Mononuclear cell (primary cell): Measurements from ENCODE around the gene SH2B3. TPM values are rescaled to one million over a fixed set of nuclear protein-coding genes. Genes with fewer than 3 reads are reported as not detected.

Experiments used
- H3K27me3 ChIP-seq: 2 replicates; pipeline ENCODE4 v1.6.0; 2011; ENCODE audit warnings: low read length, control low read depth; ENCODE audit not compliant: insufficient read depth
- H3K4me1 ChIP-seq: 2 replicates; pipeline ENCODE4 v1.5.1; 2011; ENCODE audit warnings: mild to moderate bottlenecking, low read length, control low read depth; ENCODE audit not compliant: insufficient read depth
- H3K4me3 ChIP-seq: 2 replicates; pipeline ENCODE4 v1.5.1; 2011; ENCODE audit warnings: mild to moderate bottlenecking, low read length, moderate library complexity
- H3K9me3 ChIP-seq: 2 replicates; pipeline ENCODE4 v1.5.1; 2011; ENCODE audit warnings: low read depth, mild to moderate bottlenecking, control low read depth, low read length
- total RNA-seq: library from RNA; depleted of rRNA; stranded (reverse); fragments of >200 nt; gene quantifications from one replicate; pipeline ENCODE4 v1.2.3, GENCODE V29; 2012

The SH2B3 gene
- total RNA-seq, 1 donor, result 137 TPM

- H3K9me3 ChIP-seq, result no peaks in the 10 kb centered on the region
- no peaks in the 10 kb centered on the region for H3K27me3 ChIP-seq
- peaks cover 85% of the 10 kb centered on the region for H3K4me1 ChIP-seq
- no peak overlapping the region for H3K4me3 ChIP-seq
Measured at GRCh38 chr12:111411185-111411764, 5.6 kb downstream of the SH2B3 start.

DNA sequence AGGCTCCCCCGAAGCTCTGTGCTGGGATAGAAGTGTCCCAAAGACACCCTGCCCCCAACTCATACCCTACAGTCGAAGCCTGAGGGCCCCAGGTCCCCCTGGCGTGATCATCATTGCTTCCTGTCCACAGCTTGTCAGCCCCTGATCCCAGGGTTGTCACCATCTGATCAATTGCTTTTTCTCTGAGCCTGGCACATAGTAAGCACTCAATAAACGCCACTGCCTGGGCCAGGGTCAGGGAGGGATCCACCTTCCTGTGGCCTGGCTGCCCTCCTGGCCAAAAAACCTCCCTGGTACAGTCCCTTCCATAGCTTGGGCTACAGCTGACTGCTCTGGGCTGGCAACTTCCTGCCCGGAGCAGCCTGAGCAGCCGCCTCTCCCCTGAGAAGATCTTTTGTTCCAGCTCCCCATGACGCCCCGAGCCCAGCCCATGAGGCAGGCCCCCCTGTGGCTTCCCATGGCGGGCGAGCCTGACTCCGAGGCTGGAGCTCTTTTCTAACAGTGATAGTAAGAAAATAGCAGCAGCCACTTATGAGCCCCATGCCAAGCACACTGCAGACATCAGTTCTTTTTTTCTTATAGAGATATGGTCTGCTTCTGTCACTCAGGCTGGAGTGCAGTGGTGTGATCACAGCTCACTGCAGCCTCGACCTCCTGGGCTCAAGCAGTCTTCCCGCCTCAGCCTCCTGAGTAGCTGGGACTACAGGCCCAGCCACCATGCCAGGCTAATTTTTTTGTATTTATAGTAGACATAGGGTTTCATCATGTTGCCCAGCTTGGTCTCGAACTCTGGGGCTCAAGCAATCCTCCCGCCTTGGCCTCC lies 6.5 kb downstream of the SH2B3 start:
- H3K4me1 ChIP-seq, result peaks cover 79% of the 10 kb centered on the region
- H3K4me3 ChIP-seq, result no peak overlapping the region
- H3K9me3 ChIP-seq, result no peaks in the 10 kb centered on the region
- H3K27me3 ChIP-seq, result no peaks in the 10 kb centered on the region

- Histone ChIP-seq H3K9me3 (no peaks in the 10 kb centered on the region), H3K4me1 (peaks cover 72% of the 10 kb centered on the region), H3K4me3 (no peak overlapping the region), H3K27me3 (no peaks in the 10 kb centered on the region)
Measured at GRCh38 chr12:111412830-111413441, 7.2 kb downstream of the SH2B3 start.

DNA sequence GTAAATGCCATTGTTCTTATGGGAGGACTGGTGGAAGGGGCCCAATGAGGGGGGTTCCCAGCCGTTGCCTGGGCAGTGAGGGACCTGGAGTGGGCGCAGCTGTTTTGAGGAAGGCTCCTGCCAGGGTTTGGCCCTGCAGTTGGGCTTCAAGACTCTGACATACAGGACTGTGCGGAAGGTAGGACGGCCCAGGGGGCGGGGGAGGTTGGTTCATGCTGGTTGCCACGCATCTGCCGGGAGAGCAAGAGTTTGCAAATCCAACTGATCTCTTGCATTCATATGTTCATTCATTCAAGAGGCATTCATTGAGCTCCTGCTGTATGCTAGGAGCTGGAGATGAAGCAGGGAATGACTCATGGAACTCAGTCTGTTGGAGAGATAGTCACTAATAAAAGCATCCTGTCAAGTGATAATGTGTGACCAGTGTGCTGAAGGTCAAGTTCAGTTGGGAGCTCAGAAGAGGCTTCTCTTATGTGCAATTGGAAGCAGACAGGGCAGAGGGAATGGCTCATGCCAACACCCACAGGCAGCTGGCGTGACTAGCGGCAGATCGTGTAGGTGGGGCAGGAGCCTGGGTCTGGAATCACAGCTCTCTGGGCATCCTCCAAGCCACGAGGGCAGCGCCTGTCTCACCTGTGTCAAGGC lies 7.8 kb downstream of the SH2B3 start:
- H3K27me3 ChIP-seq, result no peaks in the 10 kb centered on the region
- H3K4me3 ChIP-seq, result no peak overlapping the region
- H3K4me1 ChIP-seq, result peaks cover 65% of the 10 kb centered on the region
- H3K9me3 ChIP-seq, result no peaks in the 10 kb centered on the region

DNA sequence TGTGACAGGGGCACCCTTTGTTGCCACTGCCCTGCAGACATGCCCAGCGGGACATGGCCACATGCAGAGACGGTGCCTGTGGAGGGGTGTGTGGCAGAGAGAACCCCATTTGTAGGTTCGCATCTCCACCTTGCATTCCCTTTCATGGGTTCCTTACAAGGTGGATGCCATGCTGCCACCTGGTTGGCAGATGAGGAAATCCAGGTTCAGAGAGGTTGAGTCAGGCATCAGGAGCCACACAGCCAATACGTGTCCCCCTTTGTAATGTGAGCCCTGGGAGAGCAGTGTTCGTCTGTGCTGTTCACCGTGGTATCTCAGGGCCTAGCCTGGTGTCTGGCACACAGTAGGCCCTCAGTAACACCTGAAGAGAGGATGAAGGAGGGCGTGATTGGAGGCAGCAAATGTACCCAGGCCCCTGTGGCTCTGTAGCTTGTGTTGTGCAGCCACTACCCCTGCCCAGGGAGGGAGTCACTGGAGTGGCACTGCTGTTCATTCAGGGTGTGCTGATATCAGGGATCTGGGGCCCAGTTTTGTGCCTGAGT lies 9.1 kb downstream of the SH2B3 start:
- H3K9me3 ChIP-seq, result no peaks in the 10 kb centered on the region
- no peak overlapping the region for H3K4me3 ChIP-seq
- peaks cover 53% of the 10 kb centered on the region for H3K4me1 ChIP-seq
- no peaks in the 10 kb centered on the region for H3K27me3 ChIP-seq

- H3K4me1 ChIP-seq, result peaks cover 28% of the 10 kb centered on the region
- no peaks in the 10 kb centered on the region for H3K27me3 ChIP-seq
- no peak overlapping the region for H3K4me3 ChIP-seq
- no peaks in the 10 kb centered on the region for H3K9me3 ChIP-seq
Measured at GRCh38 chr12:111417290-111417689, 11.6 kb downstream of the SH2B3 start.

DNA sequence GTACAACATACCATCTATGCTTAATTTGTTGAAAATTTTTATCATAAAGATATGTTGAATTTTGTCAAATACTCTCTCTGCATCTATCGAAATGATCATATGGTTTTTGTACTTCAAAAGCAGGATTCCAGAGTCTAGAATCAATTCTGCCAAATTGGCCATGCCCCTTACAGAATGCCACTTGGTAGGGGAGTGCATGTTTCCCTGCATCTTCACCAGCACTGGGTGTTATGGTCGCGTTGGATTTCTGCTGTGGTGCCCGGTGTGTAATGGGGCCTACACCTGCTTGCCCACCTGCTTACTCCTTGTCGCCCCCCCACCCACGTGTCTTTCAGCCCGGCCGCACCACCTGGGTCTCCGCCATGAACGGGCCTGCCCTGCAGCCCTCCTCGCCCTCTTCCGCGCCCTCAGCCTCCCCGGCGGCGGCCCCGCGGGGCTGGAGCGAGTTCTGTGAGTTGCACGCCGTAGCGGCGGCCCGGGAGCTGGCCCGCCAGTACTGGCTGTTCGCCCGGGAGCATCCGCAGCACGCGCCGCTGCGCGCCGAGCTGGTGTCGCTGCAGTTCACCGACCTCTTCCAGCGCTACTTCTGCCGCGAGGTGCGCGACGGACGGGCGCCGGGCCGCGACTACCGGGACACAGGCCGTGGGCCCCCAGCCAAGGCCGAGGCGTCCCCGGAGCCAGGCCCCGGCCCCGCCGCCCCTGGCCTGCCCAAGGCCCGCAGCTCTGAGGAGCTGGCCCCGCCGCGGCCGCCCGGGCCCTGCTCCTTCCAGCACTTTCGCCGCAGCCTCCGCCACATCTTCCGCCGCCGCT lies 12.3 kb downstream of the SH2B3 start:
- H3K9me3 ChIP-seq, result no peaks in the 10 kb centered on the region
- H3K4me1 ChIP-seq, result peaks cover 21% of the 10 kb centered on the region
- H3K27me3 ChIP-seq, result no peaks in the 10 kb centered on the region
- no peak overlapping the region for H3K4me3 ChIP-seq

DNA sequence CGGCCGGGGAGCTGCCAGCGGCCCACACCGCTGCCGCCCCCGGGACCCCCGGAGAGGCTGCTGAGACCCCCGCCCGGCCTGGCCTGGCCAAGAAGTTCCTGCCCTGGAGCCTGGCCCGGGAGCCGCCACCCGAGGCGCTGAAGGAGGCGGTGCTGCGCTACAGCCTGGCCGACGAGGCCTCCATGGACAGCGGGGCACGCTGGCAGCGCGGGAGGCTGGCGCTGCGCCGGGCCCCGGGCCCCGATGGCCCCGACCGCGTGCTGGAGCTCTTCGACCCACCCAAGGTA lies 12.8 kb downstream of the SH2B3 start:
- Histone ChIP-seq H3K4me3 (no peak overlapping the region), H3K9me3 (no peaks in the 10 kb centered on the region), H3K4me1 (peaks cover 16% of the 10 kb centered on the region), H3K27me3 (no peaks in the 10 kb centered on the region)

GRCh38 chr12:111419784-111420183 lies 14.1 kb downstream of the SH2B3 start:
- Histone ChIP-seq H3K4me3 (no peak overlapping the region), H3K27me3 (no peaks in the 10 kb centered on the region), H3K4me1 (peaks cover 13% of the 10 kb centered on the region), H3K9me3 (no peaks in the 10 kb centered on the region)

- Histone ChIP-seq H3K9me3 (no peaks in the 10 kb centered on the region), H3K4me3 (no peak overlapping the region), H3K27me3 (no peaks in the 10 kb centered on the region), H3K4me1 (peaks cover 15% of the 10 kb centered on the region)
Measured at GRCh38 chr12:111420494-111420893, 14.8 kb downstream of the SH2B3 start.

GRCh38 chr12:111424189-111424792 lies 18.6 kb downstream of the SH2B3 start:
- Histone ChIP-seq H3K4me1 (peaks cover 53% of the 10 kb centered on the region), H3K9me3 (no peaks in the 10 kb centered on the region), H3K27me3 (no peaks in the 10 kb centered on the region), H3K4me3 (no peak overlapping the region)

DNA sequence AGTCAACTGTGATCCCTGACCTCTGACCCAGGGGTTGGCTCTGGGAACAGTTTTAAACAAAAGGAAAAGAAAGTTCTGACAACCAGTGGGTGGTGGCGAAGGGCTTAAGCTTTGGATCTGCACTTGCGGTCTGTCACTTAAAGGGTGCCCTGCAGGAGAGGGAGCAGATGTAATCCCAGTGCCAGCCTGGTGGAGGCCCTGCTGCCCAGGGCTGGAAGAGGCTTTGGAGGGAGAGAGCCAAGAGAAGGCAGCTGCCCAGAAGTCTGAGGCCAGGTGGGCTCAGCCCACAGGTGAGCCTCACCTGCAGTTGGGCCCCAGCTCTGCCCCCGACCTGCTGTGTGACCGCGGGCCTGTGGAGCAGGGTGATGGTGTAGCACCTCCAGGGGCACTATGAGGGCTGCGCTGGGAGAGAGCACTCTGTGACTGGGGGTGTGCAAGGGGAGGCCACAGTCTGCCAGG lies 19.1 kb downstream of the SH2B3 start:
- H3K27me3 ChIP-seq, result no peaks in the 10 kb centered on the region

DNA sequence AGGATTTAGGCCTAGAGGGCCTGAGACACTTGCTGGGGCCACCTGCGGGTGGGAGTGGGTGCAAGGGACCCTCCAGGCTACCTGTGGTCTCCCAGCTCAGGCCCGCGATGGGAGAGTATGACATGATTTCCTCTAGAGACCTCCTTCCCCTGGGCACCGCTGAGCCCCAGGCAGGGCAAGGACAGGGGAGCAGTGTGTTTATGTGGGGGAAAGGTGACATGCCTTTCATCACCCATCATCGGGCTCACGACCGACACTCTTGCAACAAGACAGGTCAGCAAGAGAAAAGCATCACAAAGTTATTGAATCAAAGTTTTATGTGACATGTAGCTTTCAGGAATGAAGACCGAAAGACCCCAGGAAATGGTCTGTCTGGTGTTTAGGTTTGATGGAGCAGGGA lies 19.9 kb downstream of the SH2B3 start:
- H3K27me3 ChIP-seq, result no peaks in the 10 kb centered on the region
- H3K9me3 ChIP-seq, result no peaks in the 10 kb centered on the region
- peaks cover 67% of the 10 kb centered on the region for H3K4me1 ChIP-seq
- no peak overlapping the region for H3K4me3 ChIP-seq

More for the DNA sequence above, 19.1 kb downstream of the SH2B3 start:
- H3K4me1 ChIP-seq, result peaks cover 58% of the 10 kb centered on the region
- H3K9me3 ChIP-seq, result no peaks in the 10 kb centered on the region
- H3K4me3 ChIP-seq, result no peak overlapping the region
